HCT116 (cell line): ENCODE results near the gene MCF2L. TPM values are rescaled to one million over a fixed set of nuclear protein-coding genes. Genes with fewer than 3 reads are reported as not detected.

Experiments used
- ATAC-seq: fragments of 200-7000 bp; cut with Tn5 transposase; 2 replicates; pipeline ENCODE4 v1.9.1; 2020; ENCODE audit warnings: mild to moderate bottlenecking, moderate library complexity
- BruUV-seq: library from RNA; stranded (reverse); fragments of 400-500 nt; replicated peaks from 2 replicates; lab custom pipeline; 2021; lab: Mats Ljungman, UMichigan
- CTCF ChIA-PET: fragments of 300-600 bp; sonication (Branson Sonifier 250); formaldehyde crosslinking; loops from one replicate; lab custom pipeline; 2021; ENCODE audit warnings: antibody characterized with exemption; lab: Charles Lee
- POLR2A ChIA-PET: fragments of 300-600, 350-600 bp; sonication (Branson Sonifier 250); formaldehyde crosslinking; loops from one replicate; lab custom pipeline; 2021; ENCODE audit warnings: antibody characterized with exemption; lab: Charles Lee
- RAD21 ChIA-PET, 2 experiments: fragments of 300-600 bp; sonication (Branson Sonifier 250); formaldehyde crosslinking; loops; one replicate each; lab custom pipeline; 2023; ENCODE audit warnings: low total read pairs in 2 of 2; ENCODE audit not compliant: uncharacterized antibody in 2 of 2, unreplicated experiment in 2 of 2, low non-redundant PET in 1 of 2; lab: Charles Lee
- DNase-seq: peaks from one replicate; pipeline ENCODE4 v3.0.0-alpha.2; 2010; ENCODE audit warnings: low read depth, low spot score
- H2AFZ ChIP-seq: fragments of 200-600 bp; shearing (Covaris generic), sonication (generic); 2 replicates; pipeline ENCODE4 v1.6.1; 2017; ENCODE audit warnings: low read depth, mixed run types, mixed read lengths, antibody characterized with exemption, low read length; ENCODE audit not compliant: poor library complexity, severe bottlenecking
- H3K27ac ChIP-seq: 2 replicates; pipeline ENCODE4 v1.5.1; 2012; ENCODE audit warnings: low read depth, low read length
- H3K27me3 ChIP-seq: fragments of 200-600 bp; sonication (generic); 2 replicates; pipeline ENCODE4 v1.6.1; 2016; ENCODE audit warnings: mixed run types, low read length, mixed read lengths; ENCODE audit not compliant: insufficient read depth
- H3K36me3 ChIP-seq, 2 experiments: fragments of 200-500 bp in 1 of 2; fragments of 200-600 bp in 1 of 2; sonication (Bioruptor generic) in 1 of 2; sonication (generic) in 1 of 2; 2 replicates each; pipeline versions ENCODE4 v1.5.1 to v1.6.1; 2014 to 2016; ENCODE audit warnings: low read length in 2 of 2, inconsistent platforms in 1 of 2, mixed read lengths in 1 of 2, mixed run types in 1 of 2; ENCODE audit not compliant: insufficient read depth in 2 of 2, control insufficient read depth in 1 of 2
- H3K4me1 ChIP-seq, 2 experiments: fragments of 200-600 bp in 1 of 2; sonication (generic) in 1 of 2; 2 replicates each; pipeline versions ENCODE4 v1.5.1 to v1.6.1; 2012 to 2017; ENCODE audit warnings: low read length in 2 of 2, inconsistent platforms in 1 of 2, mild to moderate bottlenecking in 1 of 2, mixed read lengths in 1 of 2, mixed run types in 1 of 2, moderate library complexity in 1 of 2; ENCODE audit not compliant: insufficient read depth in 2 of 2, control insufficient read depth in 1 of 2
- H3K4me2 ChIP-seq: fragments of 200-600 bp; sonication (generic); 2 replicates; pipeline ENCODE4 v1.6.1; 2017; ENCODE audit warnings: mixed run types, low read length, mixed read lengths
- H3K4me3 ChIP-seq, 2 experiments: fragments of 200-600 bp in 1 of 2; sonication (generic) in 1 of 2; replicated peaks in 1 of 2; 2 replicates each; pipeline ENCODE4 v1.5.1; 2011 to 2016; ENCODE audit warnings: low read length in 2 of 2, control low read depth in 1 of 2, low read depth in 1 of 2, mild to moderate bottlenecking in 1 of 2, mixed read lengths in 1 of 2, mixed run types in 1 of 2
- H3K79me2 ChIP-seq: fragments of 200-600 bp; sonication (generic); 2 replicates; pipeline ENCODE4 v1.6.1; 2017; ENCODE audit warnings: mild to moderate bottlenecking, mixed run types, low read length, moderate library complexity, mixed read lengths; ENCODE audit not compliant: insufficient read depth
- H3K9ac ChIP-seq: fragments of 200-600 bp; sonication (generic); 2 replicates; pipeline ENCODE4 v1.6.1; 2016; ENCODE audit warnings: low read length, mixed read lengths
- H3K9me2 ChIP-seq: fragments of 200-600 bp; sonication (generic), shearing (Covaris generic); 2 replicates; pipeline ENCODE4 v1.6.1; 2017; ENCODE audit warnings: mixed run types, mild to moderate bottlenecking, moderate library complexity; ENCODE audit not compliant: insufficient read depth
- H3K9me3 ChIP-seq, 2 experiments: fragments of 200-500 bp in 1 of 2; fragments of 200-600 bp in 1 of 2; sonication (Bioruptor generic) in 1 of 2; sonication (generic) in 1 of 2; 2 replicates each; pipeline ENCODE4 v1.6.1; 2014 to 2017; ENCODE audit warnings: low read length in 2 of 2, mixed read lengths in 2 of 2, inconsistent platforms in 1 of 2, low read depth in 1 of 2, mild to moderate bottlenecking in 1 of 2, mixed run types in 1 of 2, moderate library complexity in 1 of 2; ENCODE audit not compliant: control insufficient read depth in 1 of 2, insufficient read depth in 1 of 2
- H4K20me1 ChIP-seq: fragments of 200-600 bp; sonication (generic), shearing (Covaris generic); 2 replicates; pipeline ENCODE4 v1.6.1; 2017; ENCODE audit warnings: mixed run types, mild to moderate bottlenecking, moderate library complexity; ENCODE audit not compliant: insufficient read depth
- CEBPB ChIP-seq: IDR thresholded peaks from 2 replicates; pipeline ENCODE4 v1.6.1; 2012; ENCODE audit warnings: low read depth
- ELF1 ChIP-seq: IDR thresholded peaks from 2 replicates; pipeline ENCODE4 v1.6.1; 2012; ENCODE audit warnings: low read depth, borderline replicate concordance
- EZH2 ChIP-seq: fragments of 200-600 bp; sonication (generic); IDR thresholded peaks from 2 replicates; pipeline ENCODE4 v1.6.1; 2017; ENCODE audit warnings: antibody characterized with exemption, mixed run types
- EZH2phosphoT487 ChIP-seq: fragments of 200-600 bp; IDR thresholded peaks from 2 replicates; pipeline ENCODE4 v1.6.1; 2018; ENCODE audit warnings: antibody characterized with exemption, borderline replicate concordance
- FOSL1 ChIP-seq: IDR thresholded peaks from 2 replicates; pipeline ENCODE4 v1.6.1; 2012; ENCODE audit warnings: low read depth
- JUND ChIP-seq: IDR thresholded peaks from 2 replicates; pipeline ENCODE4 v1.6.1; 2012
- POLR2A ChIP-seq: IDR thresholded peaks from 2 replicates; pipeline ENCODE4 v1.7.0; 2011; ENCODE audit warnings: borderline replicate concordance; ENCODE audit not compliant: insufficient read depth, insufficient read length; ENCODE audit errors: extremely low read depth
- POLR2AphosphoS5 ChIP-seq: IDR thresholded peaks from 2 replicates; pipeline ENCODE4 v1.6.1; 2011; ENCODE audit warnings: mild to moderate bottlenecking, low read depth, low read length, moderate library complexity
- RAD21 ChIP-seq: IDR thresholded peaks from 2 replicates; pipeline ENCODE4 v1.6.1; 2012; ENCODE audit warnings: low read depth, mild to moderate bottlenecking
- SRF ChIP-seq: IDR thresholded peaks from 2 replicates; pipeline ENCODE4 v1.6.1; 2012; ENCODE audit warnings: low read depth
- YY1 ChIP-seq: IDR thresholded peaks from 2 replicates; pipeline ENCODE4 v1.6.1; 2011; ENCODE audit warnings: low read length, low read depth, moderate library complexity, mild to moderate bottlenecking; ENCODE audit not compliant: insufficient replicate concordance; ENCODE audit errors: extremely low read depth
- ZNF274 ChIP-seq: fragments of 200-500 bp; sonication (Bioruptor generic); IDR thresholded peaks from 2 replicates; pipeline ENCODE4 v1.6.1; 2014; ENCODE audit warnings: mild to moderate bottlenecking, low read depth, low read length, inconsistent platforms
- intact Hi-C: fragments of 100-400 bp; cut with micrococcal nuclease; formaldehyde crosslinking; loops from 2 replicates; pipeline ENCODE4 v1.10.0; 2022
- total RNA-seq: library from RNA; stranded (reverse); gene quantifications from one replicate; pipeline ENCODE4 v1.2.1, GENCODE V29; 2021; ENCODE audit not compliant: unreplicated experiment
- TF ChIP-seq, protein P1 (sequence below): IDR thresholded peaks from 2 replicates; pipeline ENCODE4 v1.6.1; 2012
- TF ChIP-seq, protein P2 (sequence below): IDR thresholded peaks from 2 replicates; pipeline ENCODE4 v1.6.1; 2012; ENCODE audit warnings: low read depth
- TF ChIP-seq, protein P3 (sequence below): IDR thresholded peaks from 2 replicates; pipeline ENCODE4 v1.6.1; 2011; ENCODE audit warnings: mild to moderate bottlenecking, low read length, moderate library complexity; ENCODE audit not compliant: insufficient replicate concordance; ENCODE audit errors: extremely low read depth
- TF ChIP-seq, protein P4 (sequence below): IDR thresholded peaks from 2 replicates; pipeline ENCODE4 v1.6.1; 2012

MCF2L gene
- total RNA-seq, 1 experiment from 2014 or later, result 19.3 TPM

DNA sequence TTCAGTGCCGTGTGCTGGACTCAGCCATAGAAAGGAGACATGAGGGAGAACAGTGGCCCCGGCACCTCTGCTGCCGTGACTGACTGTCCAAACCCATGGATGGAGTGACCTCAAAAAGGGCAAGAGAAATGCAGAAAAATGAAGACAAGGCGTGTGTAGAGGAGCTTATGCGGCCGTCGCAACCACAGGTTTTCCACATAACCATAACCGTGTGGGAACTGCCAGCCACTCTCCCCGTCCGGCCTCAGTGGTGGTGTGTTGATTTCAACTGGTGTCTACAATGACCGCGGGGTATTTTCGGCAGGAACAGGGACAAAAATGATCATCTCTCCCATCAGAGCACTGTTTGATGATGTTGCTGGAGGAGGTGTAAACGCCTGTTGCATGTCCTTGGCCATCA lies 93.7 kb downstream of the MCF2L start:
- no peak overlapping the region for H3K4me3 ChIP-seq
- H3K36me3 ChIP-seq, result no peaks in the 10 kb centered on the region
- no peak overlapping the region for H3K27ac ChIP-seq
- no peak overlapping the region for H3K9ac ChIP-seq
- H3K27me3 ChIP-seq, result peaks cover 5% of the 10 kb centered on the region; the same call in 1 of the 2 replicates
- DNase-seq (no peak), ATAC-seq (no peak)
- ChIA-PET POLR2A (no interaction called here), CTCF (no interaction called here), RAD21 (no interaction called here)
- no peaks in the 10 kb centered on the region for H4K20me1 ChIP-seq
- H3K9me3 ChIP-seq, result no peaks in the 10 kb centered on the region; a peak in 1 of 4 replicates
- no peak overlapping the region for H3K4me2 ChIP-seq
- H3K9me2 ChIP-seq, result no peaks in the 10 kb centered on the region
- H3K79me2 ChIP-seq, result no peaks in the 10 kb centered on the region
- peaks cover 30 to 33% of the 10 kb centered on the region in 2 experiments for H3K4me1 ChIP-seq
- TF ChIP-seq, protein P1, sequence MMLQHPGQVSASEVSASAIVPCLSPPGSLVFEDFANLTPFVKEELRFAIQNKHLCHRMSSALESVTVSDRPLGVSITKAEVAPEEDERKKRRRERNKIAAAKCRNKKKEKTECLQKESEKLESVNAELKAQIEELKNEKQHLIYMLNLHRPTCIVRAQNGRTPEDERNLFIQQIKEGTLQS, result no peak
- TF ChIP-seq YY1 (no peak), RAD21 (no peak), POLR2A (no peak), ZNF274 (no peak), EZH2phosphoT487 (no peak), ELF1 (no peak), POLR2AphosphoS5 (no peak), FOSL1 (no peak), EZH2 (no peak), CEBPB (no peak), JUND (no peak), SRF (no peak)
- TF ChIP-seq, protein P2, sequence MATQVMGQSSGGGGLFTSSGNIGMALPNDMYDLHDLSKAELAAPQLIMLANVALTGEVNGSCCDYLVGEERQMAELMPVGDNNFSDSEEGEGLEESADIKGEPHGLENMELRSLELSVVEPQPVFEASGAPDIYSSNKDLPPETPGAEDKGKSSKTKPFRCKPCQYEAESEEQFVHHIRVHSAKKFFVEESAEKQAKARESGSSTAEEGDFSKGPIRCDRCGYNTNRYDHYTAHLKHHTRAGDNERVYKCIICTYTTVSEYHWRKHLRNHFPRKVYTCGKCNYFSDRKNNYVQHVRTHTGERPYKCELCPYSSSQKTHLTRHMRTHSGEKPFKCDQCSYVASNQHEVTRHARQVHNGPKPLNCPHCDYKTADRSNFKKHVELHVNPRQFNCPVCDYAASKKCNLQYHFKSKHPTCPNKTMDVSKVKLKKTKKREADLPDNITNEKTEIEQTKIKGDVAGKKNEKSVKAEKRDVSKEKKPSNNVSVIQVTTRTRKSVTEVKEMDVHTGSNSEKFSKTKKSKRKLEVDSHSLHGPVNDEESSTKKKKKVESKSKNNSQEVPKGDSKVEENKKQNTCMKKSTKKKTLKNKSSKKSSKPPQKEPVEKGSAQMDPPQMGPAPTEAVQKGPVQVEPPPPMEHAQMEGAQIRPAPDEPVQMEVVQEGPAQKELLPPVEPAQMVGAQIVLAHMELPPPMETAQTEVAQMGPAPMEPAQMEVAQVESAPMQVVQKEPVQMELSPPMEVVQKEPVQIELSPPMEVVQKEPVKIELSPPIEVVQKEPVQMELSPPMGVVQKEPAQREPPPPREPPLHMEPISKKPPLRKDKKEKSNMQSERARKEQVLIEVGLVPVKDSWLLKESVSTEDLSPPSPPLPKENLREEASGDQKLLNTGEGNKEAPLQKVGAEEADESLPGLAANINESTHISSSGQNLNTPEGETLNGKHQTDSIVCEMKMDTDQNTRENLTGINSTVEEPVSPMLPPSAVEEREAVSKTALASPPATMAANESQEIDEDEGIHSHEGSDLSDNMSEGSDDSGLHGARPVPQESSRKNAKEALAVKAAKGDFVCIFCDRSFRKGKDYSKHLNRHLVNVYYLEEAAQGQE, result no peak
- TF ChIP-seq, protein P3, sequence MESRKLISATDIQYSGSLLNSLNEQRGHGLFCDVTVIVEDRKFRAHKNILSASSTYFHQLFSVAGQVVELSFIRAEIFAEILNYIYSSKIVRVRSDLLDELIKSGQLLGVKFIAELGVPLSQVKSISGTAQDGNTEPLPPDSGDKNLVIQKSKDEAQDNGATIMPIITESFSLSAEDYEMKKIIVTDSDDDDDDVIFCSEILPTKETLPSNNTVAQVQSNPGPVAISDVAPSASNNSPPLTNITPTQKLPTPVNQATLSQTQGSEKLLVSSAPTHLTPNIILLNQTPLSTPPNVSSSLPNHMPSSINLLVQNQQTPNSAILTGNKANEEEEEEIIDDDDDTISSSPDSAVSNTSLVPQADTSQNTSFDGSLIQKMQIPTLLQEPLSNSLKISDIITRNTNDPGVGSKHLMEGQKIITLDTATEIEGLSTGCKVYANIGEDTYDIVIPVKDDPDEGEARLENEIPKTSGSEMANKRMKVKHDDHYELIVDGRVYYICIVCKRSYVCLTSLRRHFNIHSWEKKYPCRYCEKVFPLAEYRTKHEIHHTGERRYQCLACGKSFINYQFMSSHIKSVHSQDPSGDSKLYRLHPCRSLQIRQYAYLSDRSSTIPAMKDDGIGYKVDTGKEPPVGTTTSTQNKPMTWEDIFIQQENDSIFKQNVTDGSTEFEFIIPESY, result no peak
- TF ChIP-seq, protein P4, sequence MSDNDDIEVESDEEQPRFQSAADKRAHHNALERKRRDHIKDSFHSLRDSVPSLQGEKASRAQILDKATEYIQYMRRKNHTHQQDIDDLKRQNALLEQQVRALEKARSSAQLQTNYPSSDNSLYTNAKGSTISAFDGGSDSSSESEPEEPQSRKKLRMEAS, result no peak
- intact Hi-C loops, result no loop called here
- no peak overlapping the region for H2AFZ ChIP-seq
- BruUV-seq, result no TSS peak
